ENCODE results near the gene PTER.

- TF ChIP-seq CTCF (conservative IDR thresholded peaks at IDR 0.05; ENCODE audit: low read length): no peak
- TF ChIP-seq EZH2phosphoT487 (IDR thresholded peaks at IDR 0.05; ENCODE audit: borderline replicate concordance, low read depth, low read length): no peak
These were observed 21.6 kb downstream of the PTER start for GRCh38 chr10:16458166-16458955.

Data from OCI-LY7 (cell line).